ENCODE results near the gene HOXC6. TPM values are rescaled to one million over a fixed set of nuclear protein-coding genes. Genes with fewer than 3 reads are reported as not detected.

The HOXC6 gene
- total and polyA plus RNA-seq, 12 donors = 0.03 to 0.36 (median 0.18) TPM; not detected in 6

- intact Hi-C loops (cut with DNase I) = loop anchor here in 5 of 10 donors (2.0 to 10.0 kb wide), 4 partner anchors 197 to 369 kb away; no protein-coding TSS in a partner anchor
- no peak for TF ChIP-seq CTCF (IDR thresholded peaks at IDR 0.05)
- peaks cover 6 to 23% (median 18%) of the 10 kb centered on the region in 9 donors for H3K4me1 ChIP-seq
Measured at GRCh38 chr12:54005531-54005852, 22.7 kb upstream of the HOXC6 start.

GRCh38 chr12:54005853-54006558 lies 22.2 kb upstream of the HOXC6 start:
- 5% methylated on average over 39 of the region's 39 CpGs for WGBS, 2 donors
- intact Hi-C loops (cut with DNase I) = loop anchor here (1.0 to 10.0 kb wide), 9 partner anchors 185 to 369 kb away; no protein-coding TSS in a partner anchor
- ATAC-seq (peak; percentile 85 to 95 (median 91)), DNase-seq (peak; percentile 85 to 88)
- no peaks in the 10 kb centered on the region for H3K36me3 ChIP-seq
- no peaks in the 10 kb centered on the region for H3K9me3 ChIP-seq
- H3K27me3 ChIP-seq = peaks cover 43 to 98% (median 97%) of the 10 kb centered on the region in 7 donors
- H3K27ac ChIP-seq = no peak overlapping the region
- H3K4me3 ChIP-seq = peak overlapping the region in 8 of 10 donors; percentile 17 to 44 (median 39)
- peaks cover 6 to 20% (median 16%) of the 10 kb centered on the region in 9 donors for H3K4me1 ChIP-seq
- peak; percentile 87 to 96 (median 93) for TF ChIP-seq CTCF (IDR thresholded peaks at IDR 0.05)

More at GRCh38 chr12:54005531-54005852, 22.7 kb upstream of the HOXC6 start:
- no peak for ATAC-seq
- Histone ChIP-seq H3K4me3 (no peak overlapping the region), H3K9me3 (no peaks in the 10 kb centered on the region), H3K27me3 (peaks cover 44 to 98% (median 97%) of the 10 kb centered on the region in 7 donors), H3K27ac (no peak overlapping the region), H3K36me3 (peaks cover 0 to under 1% (median 0%) of the 10 kb centered on the region in 9 donors)
- no peak for DNase-seq
- WGBS, 2 donors = 5 to 7% methylated on average over 26 of the region's 26 CpGs

GRCh38 chr12:54006559-54007220 lies 21.6 kb upstream of the HOXC6 start:
- H3K4me3 ChIP-seq = peak overlapping the region in 8 of 10 donors; percentile 17 to 44 (median 39)
- peaks cover 40 to 98% (median 97%) of the 10 kb centered on the region in 7 donors for H3K27me3 ChIP-seq
- DNase-seq = no peak
- no peaks in the 10 kb centered on the region for H3K36me3 ChIP-seq
- H3K9me3 ChIP-seq = no peaks in the 10 kb centered on the region
- TF ChIP-seq CTCF (IDR thresholded peaks at IDR 0.05) = no peak
- 22 to 26% methylated on average over 22 of the region's 22 CpGs for WGBS, 2 donors
- intact Hi-C loops (cut with DNase I) = loop anchor here (1.0 to 10.0 kb wide), 8 partner anchors 184 to 368 kb away; no protein-coding TSS in a partner anchor
- peaks cover 6 to 20% (median 16%) of the 10 kb centered on the region in 9 donors for H3K4me1 ChIP-seq
- no peak for ATAC-seq
- H3K27ac ChIP-seq = no peak overlapping the region

- no peak for ATAC-seq
- 37 to 44% methylated on average over 2 of the region's 2 CpGs for WGBS, 2 donors
- Histone ChIP-seq H3K4me3 (no peak overlapping the region), H3K4me1 (peaks cover 6 to 20% (median 16%) of the 10 kb centered on the region in 9 donors), H3K27me3 (peaks cover 40 to 98% (median 97%) of the 10 kb centered on the region in 7 donors), H3K9me3 (no peaks in the 10 kb centered on the region), H3K36me3 (no peaks in the 10 kb centered on the region), H3K27ac (no peak overlapping the region)
- no peak for DNase-seq
- intact Hi-C loops (cut with DNase I) = loop anchor here in 8 of 10 donors (2.0 to 10.0 kb wide), 6 partner anchors 183 to 367 kb away; no protein-coding TSS in a partner anchor
- no peak for TF ChIP-seq CTCF (IDR thresholded peaks at IDR 0.05)
Measured at GRCh38 chr12:54007538-54008259, 20.5 kb upstream of the HOXC6 start.
